Sigmoid colon (tissue), 7 donors: ENCODE results near the gene GUCY2F. TPM values are rescaled to one million over a fixed set of nuclear protein-coding genes. Genes with fewer than 3 reads are reported as not detected.

Source experiments
- DNase-seq: peaks from one replicate; pipeline ENCODE4 v3.0.0-alpha.2; 2019
- H3K27ac ChIP-seq, 4 donors: fragments of 200-600 bp; sonication (generic); one replicate each; pipeline ENCODE4 v1.5.1; 2016 to 2019; ENCODE audit warnings: mild to moderate bottlenecking in 1 of 4
- H3K27me3 ChIP-seq, 3 donors: fragments of 200-600 bp; sonication (generic); one replicate each; pipeline ENCODE4 v1.5.1; 2019; ENCODE audit warnings: mild to moderate bottlenecking in 1 of 3
- H3K36me3 ChIP-seq, 4 donors: fragments of 200-600 bp; sonication (generic); one replicate each; pipeline ENCODE4 v1.5.1; 2016 to 2019
- H3K4me1 ChIP-seq, 4 donors: fragments of 200-600 bp; sonication (generic); one replicate each; pipeline ENCODE4 v1.5.1; 2017 to 2019
- H3K4me3 ChIP-seq, 4 donors: fragments of 200-600 bp; sonication (generic); one replicate each; pipeline ENCODE4 v1.5.1; 2017 to 2019; ENCODE audit warnings: mild to moderate bottlenecking in 2 of 4, moderate library complexity in 1 of 4
- H3K9me3 ChIP-seq, 4 donors: fragments of 200-600 bp in 3 of 4; sonication (generic) in 3 of 4; one replicate each; pipeline versions ENCODE4 v1.5.1 to v1.6.1; 2013 to 2019
- CTCF ChIP-seq, 4 experiments: fragments of 450-650 bp in 3 of 4; fragments of 200-600 bp in 1 of 4; IDR thresholded peaks; one replicate each; pipeline ENCODE4 v1.5.1; 2016 to 2019; ENCODE audit warnings: antibody characterized with exemption in 4 of 4, mild to moderate bottlenecking in 3 of 4, moderate library complexity in 2 of 4
- EP300 ChIP-seq, 4 donors: sonication (generic); formaldehyde crosslinking; IDR thresholded peaks; one replicate each; pipeline ENCODE4 v1.6.1; 2017; ENCODE audit warnings: antibody characterized with exemption in 4 of 4
- POLR2A ChIP-seq, 2 donors: fragments of 450-650 bp; IDR thresholded peaks; one replicate each; pipeline ENCODE4 v1.6.1; 2016; ENCODE audit warnings: antibody characterized with exemption in 2 of 2, mild to moderate bottlenecking in 2 of 2, moderate library complexity in 2 of 2
- POLR2AphosphoS5 ChIP-seq, 4 donors: sonication (generic); formaldehyde crosslinking; IDR thresholded peaks; one replicate each; pipeline ENCODE4 v1.6.1; 2017; ENCODE audit warnings: antibody characterized with exemption in 4 of 4
- WGBS, 2 donors: extraction: QIAGEN DNeasy Blood & Tissue Kit; methylation state at CpG; one replicate each; pipeline ENCODE4 v1.1.7; 2013; 5-methylcytosine and 5-hydroxymethylcytosine counted together
- intact Hi-C: fragments of 100-400 bp; cut with DNase I; formaldehyde crosslinking; loops from one replicate; pipeline ENCODE4 v1.15.1; 2023
- polyA plus RNA-seq, 3 donors: library from polyadenylated mRNA; stranded (reverse); fragments of 200-250 nt; gene quantifications; one replicate each; pipeline ENCODE4 v1.2.3, GENCODE V29; 2013
- total RNA-seq, 4 donors: library from RNA; depleted of rRNA; stranded (reverse); fragments of >200 nt; gene quantifications; one replicate each; pipeline ENCODE4 v1.1.0, GENCODE V29; 2016
- donor health status: healthy with polysubstance abuse.
- donor health status: Bipolar disorder and iron deficiency.
- donor health status: healthy.

Gene GUCY2F
- total and polyA plus RNA-seq, 7 donors: 0.28 TPM; not detected in 6

GRCh38 chrX:109344101-109344500, 137.8 kb downstream of the GUCY2F start:
- Histone ChIP-seq H3K36me3 (no peaks in the 10 kb centered on the region), H3K4me1 (no peaks in the 10 kb centered on the region), H3K27ac (no peak overlapping the region), H3K4me3 (no peak overlapping the region), H3K27me3 (no peaks in the 10 kb centered on the region), H3K9me3 (no peaks in the 10 kb centered on the region)
- intact Hi-C loops: no loop called here
- no peak for TF ChIP-seq POLR2AphosphoS5 (IDR thresholded peaks at IDR 0.05)
- TF ChIP-seq CTCF (IDR thresholded peaks at IDR 0.05): no peak
- no peak for TF ChIP-seq POLR2A (IDR thresholded peaks at IDR 0.05)
- TF ChIP-seq EP300 (IDR thresholded peaks at IDR 0.05): no peak
- WGBS, 2 donors: 47 to 75% methylated on average over 1 of the region's 1 CpG
- DNase-seq: no peak

DNA sequence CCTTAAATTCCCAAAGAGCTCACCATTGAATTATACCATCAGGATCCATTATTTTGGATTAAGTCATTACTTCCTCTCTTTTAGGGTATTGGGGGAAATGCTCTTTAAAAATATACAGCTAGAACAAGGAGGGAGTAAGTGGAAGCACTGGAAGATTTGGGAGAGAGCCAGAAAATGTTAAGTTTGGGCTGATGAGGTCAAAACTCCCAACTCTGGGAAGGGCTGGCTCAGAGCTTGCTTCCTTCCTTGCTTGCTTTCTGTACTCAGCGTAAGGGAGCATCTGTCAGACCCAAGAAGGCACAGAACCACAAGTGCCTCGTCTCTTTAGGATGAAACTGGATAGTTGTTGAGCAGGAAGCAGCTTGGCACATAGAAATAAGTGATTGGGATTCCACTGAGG, 138.2 kb downstream of the GUCY2F start:
- no peak for TF ChIP-seq POLR2AphosphoS5 (IDR thresholded peaks at IDR 0.05)
- TF ChIP-seq POLR2A (IDR thresholded peaks at IDR 0.05): no peak
- no peak for TF ChIP-seq CTCF (IDR thresholded peaks at IDR 0.05)
- no peak for TF ChIP-seq EP300 (IDR thresholded peaks at IDR 0.05)
- intact Hi-C loops: no loop called here
- no peaks in the 10 kb centered on the region for H3K4me1 ChIP-seq

DNA sequence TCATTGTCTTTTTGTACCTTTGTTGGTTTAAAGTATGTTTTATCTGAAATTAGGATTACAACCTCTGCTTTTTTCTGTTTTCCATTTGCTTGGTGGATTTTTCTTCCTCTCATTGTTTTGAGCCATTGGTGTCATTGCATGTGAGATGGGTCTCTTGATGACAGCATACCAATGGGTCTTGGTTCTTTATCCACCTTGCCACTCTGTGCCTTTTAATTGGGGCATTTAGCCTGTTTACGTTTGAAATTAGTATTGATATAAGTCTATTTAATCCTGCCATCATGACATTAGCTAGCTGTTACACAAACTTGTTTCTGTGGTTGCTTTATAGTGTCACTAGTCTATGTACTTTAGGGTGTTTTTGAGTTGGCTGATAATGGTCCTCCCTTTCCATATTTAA, 145.7 kb downstream of the GUCY2F start:
- Histone ChIP-seq H3K27me3 (peaks cover 0 to 2% (median 0%) of the 10 kb centered on the region in 3 donors), H3K36me3 (no peaks in the 10 kb centered on the region), H3K27ac (no peak overlapping the region), H3K9me3 (peaks cover 0 to 3% (median 0%) of the 10 kb centered on the region in 4 donors), H3K4me3 (no peak overlapping the region), H3K4me1 (no peaks in the 10 kb centered on the region)
- WGBS, 2 donors: 82 to 92% methylated on average over 1 of the region's 1 CpG
- DNase-seq: no peak
- intact Hi-C loops: no loop called here
- no peak for TF ChIP-seq POLR2A (IDR thresholded peaks at IDR 0.05)
- no peak for TF ChIP-seq EP300 (IDR thresholded peaks at IDR 0.05)
- TF ChIP-seq CTCF (IDR thresholded peaks at IDR 0.05): no peak
- TF ChIP-seq POLR2AphosphoS5 (IDR thresholded peaks at IDR 0.05): no peak

More for the DNA sequence above, 138.2 kb downstream of the GUCY2F start:
- H3K4me3 ChIP-seq: no peak overlapping the region
- WGBS, 2 donors: 34 to 49% methylated on average over 2 of the region's 2 CpGs
- no peaks in the 10 kb centered on the region for H3K9me3 ChIP-seq
- no peaks in the 10 kb centered on the region for H3K36me3 ChIP-seq
- H3K27ac ChIP-seq: no peak overlapping the region
- H3K27me3 ChIP-seq: peaks cover 0 to 2% (median 0%) of the 10 kb centered on the region in 3 donors
- DNase-seq: no peak

DNA sequence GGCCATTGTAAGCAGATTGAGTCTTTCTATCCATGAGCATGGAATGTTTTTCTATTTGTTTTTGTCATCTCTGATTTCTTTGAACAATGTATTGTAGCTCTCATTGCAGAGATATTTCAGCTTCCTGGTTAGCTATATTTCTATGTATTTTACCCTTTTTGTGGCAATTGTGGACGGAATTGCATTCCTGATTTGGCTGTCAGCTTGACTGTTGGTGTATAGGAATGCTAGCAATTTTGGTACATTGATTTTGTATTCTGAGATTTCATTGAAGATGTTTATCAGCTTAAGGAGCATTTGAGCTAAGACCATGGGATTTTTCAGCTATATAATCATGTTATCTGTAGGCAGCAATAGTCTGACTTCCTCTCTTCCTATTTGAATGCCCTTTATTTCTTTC, 154.6 kb downstream of the GUCY2F start:
- H3K27me3 ChIP-seq: no peaks in the 10 kb centered on the region
- intact Hi-C loops: no loop called here
- H3K4me3 ChIP-seq: no peak overlapping the region
- no peaks in the 10 kb centered on the region for H3K36me3 ChIP-seq
- 42 to 76% methylated on average over 1 of the region's 1 CpG for WGBS, 2 donors
- no peak overlapping the region for H3K27ac ChIP-seq
- no peaks in the 10 kb centered on the region for H3K9me3 ChIP-seq
- H3K4me1 ChIP-seq: no peaks in the 10 kb centered on the region
- TF ChIP-seq EP300 (IDR thresholded peaks at IDR 0.05) (no peak), POLR2A (IDR thresholded peaks at IDR 0.05) (no peak), CTCF (IDR thresholded peaks at IDR 0.05) (no peak), POLR2AphosphoS5 (IDR thresholded peaks at IDR 0.05) (no peak)
- no peak for DNase-seq

Other genes starting within 250 kb of the GUCY2F start
- 1 to 10 TPM; 2.4 to 3.6 (median 3.4) TPM for gene NXT2, start 54.8 kb upstream of the GUCY2F start, total RNA-seq
- gene NXT2, start 54.8 kb upstream of the GUCY2F start, polyA plus RNA-seq: 10 to 100 TPM in 2 of 3 donors, 1 to 10 TPM in 1; 5.6 to 11.4 (median 10.2) TPM
- under 1 TPM in 1 of 4 donors, not detected in 3; 0.33 TPM for gene KCNE5, start 143.1 kb upstream of the GUCY2F start, total RNA-seq
- gene KCNE5, start 143.1 kb upstream of the GUCY2F start, polyA plus RNA-seq: not detected